Neutrophil (primary cell): ENCODE data around the gene RASSF3.

ENCODE experiments used
- H3K27ac ChIP-seq: fragments of 200-600 bp; sonication (generic); 2 replicates; pipeline ENCODE4 v1.5.1; 2016; ENCODE audit warnings: mild to moderate bottlenecking, moderate library complexity
- H3K27me3 ChIP-seq: fragments of 200-600 bp; sonication (generic); 2 replicates; pipeline ENCODE4 v1.6.0; 2016; ENCODE audit warnings: mild to moderate bottlenecking
- H3K36me3 ChIP-seq: fragments of 200-600 bp; sonication (generic); 2 replicates; pipeline ENCODE4 v1.5.1; 2017
- H3K4me1 ChIP-seq, 2 experiments: fragments of 200-600 bp in 1 of 2; sonication (generic) in 1 of 2; 1 replicate in 1 of 2; 2 replicates in 1 of 2; pipeline versions ENCODE4 v1.5.1 to v1.6.1; 2013 to 2016; ENCODE audit warnings: low read depth in 1 of 2, low read length in 1 of 2, mild to moderate bottlenecking in 1 of 2, moderate library complexity in 1 of 2; ENCODE audit not compliant: control insufficient read depth in 1 of 2, insufficient read depth in 1 of 2
- H3K4me3 ChIP-seq, 2 experiments: fragments of 200-600 bp in 1 of 2; sonication (generic) in 1 of 2; 1 replicate in 1 of 2; 2 replicates in 1 of 2; pipeline ENCODE4 v1.5.1; 2013 to 2016; ENCODE audit warnings: low read depth in 1 of 2, low read length in 1 of 2, mild to moderate bottlenecking in 1 of 2, moderate library complexity in 1 of 2
- H3K9me3 ChIP-seq: fragments of 200-600 bp; sonication (generic); 2 replicates; pipeline ENCODE4 v1.5.1; 2016
- TF ChIP-seq, protein P1 (sequence below): fragments of 200-600 bp; sonication (generic); IDR thresholded peaks from 2 replicates; pipeline ENCODE4 v1.5.1; 2016; ENCODE audit warnings: antibody characterized with exemption

Gene RASSF3

DNA sequence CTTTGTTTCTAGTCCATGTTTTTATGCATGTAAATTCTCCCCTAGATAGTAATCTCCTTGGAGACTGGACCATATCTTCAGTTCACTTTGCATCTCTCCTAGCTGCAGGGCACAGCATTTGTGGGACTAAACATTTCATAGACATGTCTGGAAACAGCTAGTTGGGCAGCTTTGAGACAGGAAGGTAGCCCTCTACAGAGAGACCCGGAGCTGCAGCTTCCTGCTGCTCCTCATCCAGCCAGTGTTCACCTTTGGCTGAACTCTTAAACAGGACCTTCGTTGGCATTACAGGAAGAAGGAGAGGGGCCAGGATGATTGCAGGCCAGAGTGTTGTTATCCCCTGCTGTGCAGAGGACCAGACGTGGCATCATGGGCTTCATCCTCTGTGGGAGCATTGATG, 96.0 kb downstream of the RASSF3 start:
- H3K27ac ChIP-seq = peak overlapping the region; percentile 51
- no peaks in the 10 kb centered on the region for H3K27me3 ChIP-seq
- peaks cover 18% of the 10 kb centered on the region for H3K36me3 ChIP-seq
- no peaks in the 10 kb centered on the region for H3K9me3 ChIP-seq
- TF ChIP-seq, protein P1, sequence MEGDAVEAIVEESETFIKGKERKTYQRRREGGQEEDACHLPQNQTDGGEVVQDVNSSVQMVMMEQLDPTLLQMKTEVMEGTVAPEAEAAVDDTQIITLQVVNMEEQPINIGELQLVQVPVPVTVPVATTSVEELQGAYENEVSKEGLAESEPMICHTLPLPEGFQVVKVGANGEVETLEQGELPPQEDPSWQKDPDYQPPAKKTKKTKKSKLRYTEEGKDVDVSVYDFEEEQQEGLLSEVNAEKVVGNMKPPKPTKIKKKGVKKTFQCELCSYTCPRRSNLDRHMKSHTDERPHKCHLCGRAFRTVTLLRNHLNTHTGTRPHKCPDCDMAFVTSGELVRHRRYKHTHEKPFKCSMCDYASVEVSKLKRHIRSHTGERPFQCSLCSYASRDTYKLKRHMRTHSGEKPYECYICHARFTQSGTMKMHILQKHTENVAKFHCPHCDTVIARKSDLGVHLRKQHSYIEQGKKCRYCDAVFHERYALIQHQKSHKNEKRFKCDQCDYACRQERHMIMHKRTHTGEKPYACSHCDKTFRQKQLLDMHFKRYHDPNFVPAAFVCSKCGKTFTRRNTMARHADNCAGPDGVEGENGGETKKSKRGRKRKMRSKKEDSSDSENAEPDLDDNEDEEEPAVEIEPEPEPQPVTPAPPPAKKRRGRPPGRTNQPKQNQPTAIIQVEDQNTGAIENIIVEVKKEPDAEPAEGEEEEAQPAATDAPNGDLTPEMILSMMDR = no peak
- no peak overlapping the region for H3K4me3 ChIP-seq
- peaks cover 21 to 37% of the 10 kb centered on the region in 2 experiments for H3K4me1 ChIP-seq

DNA sequence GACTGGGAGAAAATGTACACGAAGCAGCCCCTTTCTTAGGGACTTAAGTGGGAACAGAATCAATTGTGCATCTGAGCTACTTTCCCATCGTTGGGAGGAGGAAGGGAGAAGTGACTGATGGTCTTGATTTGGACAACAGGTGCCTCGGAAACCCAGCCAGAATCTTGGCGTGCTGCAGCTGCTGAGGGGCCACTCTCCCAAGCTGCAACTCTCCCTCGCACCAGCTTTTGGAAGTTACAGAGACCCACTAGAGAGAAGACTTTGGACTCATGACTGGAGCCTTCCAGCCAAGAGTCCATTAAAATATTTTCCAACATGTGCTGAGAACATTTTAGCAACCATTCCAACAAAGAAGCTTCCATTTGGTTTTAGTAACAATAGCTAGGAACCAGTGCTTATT, 96.6 kb downstream of the RASSF3 start:
- H3K9me3 ChIP-seq = no peaks in the 10 kb centered on the region
- no peak overlapping the region for H3K4me3 ChIP-seq
- peaks cover 18% of the 10 kb centered on the region for H3K36me3 ChIP-seq
- H3K27ac ChIP-seq = peak overlapping the region; percentile 51
- TF ChIP-seq, protein P1 = no peak
- peaks cover 18 to 31% of the 10 kb centered on the region in 2 experiments for H3K4me1 ChIP-seq
- H3K27me3 ChIP-seq = no peaks in the 10 kb centered on the region

DNA sequence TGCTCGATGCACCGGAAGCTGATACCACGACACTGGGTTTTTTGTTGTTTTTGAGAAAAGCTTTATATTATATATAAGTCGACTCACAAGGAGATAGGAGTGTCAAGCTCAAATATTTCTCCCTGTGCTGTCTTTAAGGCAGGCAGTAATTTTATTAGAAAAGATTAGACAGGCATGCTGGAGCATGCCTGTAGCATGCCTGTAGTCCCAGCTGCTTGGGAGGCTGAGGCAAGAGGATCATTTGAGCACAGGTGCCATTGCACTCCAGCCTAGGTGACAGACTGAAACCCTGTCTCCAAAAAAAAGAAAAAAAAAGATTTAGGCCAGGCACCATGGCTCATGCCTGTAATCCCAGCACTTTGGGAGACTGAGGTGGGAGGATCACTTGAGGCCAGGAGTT, 97.1 kb downstream of the RASSF3 start:
- Histone ChIP-seq H3K4me1 (peaks cover 18 to 31% of the 10 kb centered on the region in 2 experiments), H3K27ac (peak overlapping the region; percentile 51), H3K9me3 (no peaks in the 10 kb centered on the region), H3K27me3 (no peaks in the 10 kb centered on the region), H3K4me3 (no peak overlapping the region), H3K36me3 (peaks cover 18% of the 10 kb centered on the region)
- TF ChIP-seq, protein P1 = no peak

DNA sequence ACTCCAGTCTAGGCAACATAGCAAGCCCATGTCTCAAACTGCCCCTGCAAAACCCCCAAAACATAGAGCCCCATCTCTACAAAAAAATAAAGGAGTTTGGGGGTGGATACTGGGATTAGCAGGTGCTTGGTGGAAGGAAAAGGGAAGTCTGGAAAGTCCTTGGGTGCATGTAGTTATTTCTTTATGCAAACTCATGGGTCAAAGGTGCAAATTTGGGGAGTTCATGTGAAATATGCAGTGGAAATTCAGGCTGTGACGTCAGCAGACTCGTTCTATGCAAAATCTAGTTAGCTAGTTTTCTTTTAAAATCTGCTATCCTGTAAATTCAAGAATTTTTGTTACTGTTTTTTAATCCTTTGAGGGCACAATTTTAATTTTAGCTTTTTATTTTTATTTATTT, 97.6 kb downstream of the RASSF3 start:
- H3K9me3 ChIP-seq = no peaks in the 10 kb centered on the region
- H3K4me3 ChIP-seq = no peak overlapping the region
- TF ChIP-seq, protein P1 = no peak
- peaks cover 18% of the 10 kb centered on the region for H3K36me3 ChIP-seq
- H3K27ac ChIP-seq = peak overlapping the region; percentile 51
- peaks cover 18 to 31% of the 10 kb centered on the region in 2 experiments for H3K4me1 ChIP-seq
- no peaks in the 10 kb centered on the region for H3K27me3 ChIP-seq

DNA sequence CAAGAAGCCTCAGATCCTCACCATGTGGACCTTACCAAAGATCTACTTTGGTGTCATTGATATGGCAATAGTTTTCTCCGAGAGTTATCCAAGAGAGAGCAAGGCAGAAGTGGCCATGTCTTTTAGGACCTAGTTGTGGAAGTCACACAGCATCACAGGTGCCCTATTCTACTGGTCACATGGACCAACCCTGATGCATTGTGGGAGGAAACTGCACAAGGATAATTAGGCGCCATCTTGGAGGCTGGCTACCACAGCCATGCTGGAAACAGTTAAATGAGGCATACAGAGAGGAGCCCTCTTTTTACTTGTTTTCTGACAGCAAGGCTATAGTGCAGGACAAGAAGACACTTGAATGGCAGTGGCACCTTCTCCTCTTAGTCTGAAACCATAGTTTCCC, 99.1 kb downstream of the RASSF3 start:
- Histone ChIP-seq H3K9me3 (no peaks in the 10 kb centered on the region), H3K4me3 (no peak overlapping the region), H3K27me3 (no peaks in the 10 kb centered on the region), H3K36me3 (peaks cover 17% of the 10 kb centered on the region), H3K4me1 (peaks cover 29 to 39% of the 10 kb centered on the region in 2 experiments), H3K27ac (peak overlapping the region; percentile 20)
- TF ChIP-seq, protein P1 = no peak

DNA sequence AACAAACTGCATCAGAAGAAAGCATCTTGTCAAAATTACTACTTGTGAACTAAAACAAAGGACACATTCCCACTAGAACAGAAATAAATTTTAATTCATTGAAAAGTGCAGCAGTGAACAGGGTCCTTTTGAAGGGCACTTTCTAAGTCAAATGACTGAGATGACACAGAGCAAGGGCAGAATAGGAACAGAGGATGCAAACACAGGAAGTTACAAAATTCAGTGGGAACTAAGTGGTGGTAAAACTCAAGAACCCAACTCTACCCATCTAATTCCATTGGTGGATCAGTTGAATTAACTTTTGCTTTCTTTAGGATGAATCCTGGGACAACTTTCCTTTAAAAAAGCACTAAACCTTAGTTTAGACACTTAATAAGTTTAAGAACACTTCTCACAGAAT, 103.1 kb downstream of the RASSF3 start:
- TF ChIP-seq, protein P1 = no peak
- H3K36me3 ChIP-seq = peaks cover 15% of the 10 kb centered on the region
- peaks cover 65 to 68% of the 10 kb centered on the region in 2 experiments for H3K4me1 ChIP-seq
- H3K27me3 ChIP-seq = no peaks in the 10 kb centered on the region
- peak overlapping the region; percentile 95 for H3K27ac ChIP-seq
- no peaks in the 10 kb centered on the region for H3K9me3 ChIP-seq
- peak overlapping the region in 1 of 2 experiments; percentile 35 for H3K4me3 ChIP-seq
